CD4-positive, alpha-beta T cell treated with Interleukin-2 at 100 ng/mL for 4 hours (primary cell): ENCODE results near the gene SPO11.

Source experiments
- DNase-seq: peaks from one replicate; pipeline ENCODE4 v3.0.0-alpha.2; 2020; ENCODE audit warnings: low spot score

SPO11 gene

DNA sequence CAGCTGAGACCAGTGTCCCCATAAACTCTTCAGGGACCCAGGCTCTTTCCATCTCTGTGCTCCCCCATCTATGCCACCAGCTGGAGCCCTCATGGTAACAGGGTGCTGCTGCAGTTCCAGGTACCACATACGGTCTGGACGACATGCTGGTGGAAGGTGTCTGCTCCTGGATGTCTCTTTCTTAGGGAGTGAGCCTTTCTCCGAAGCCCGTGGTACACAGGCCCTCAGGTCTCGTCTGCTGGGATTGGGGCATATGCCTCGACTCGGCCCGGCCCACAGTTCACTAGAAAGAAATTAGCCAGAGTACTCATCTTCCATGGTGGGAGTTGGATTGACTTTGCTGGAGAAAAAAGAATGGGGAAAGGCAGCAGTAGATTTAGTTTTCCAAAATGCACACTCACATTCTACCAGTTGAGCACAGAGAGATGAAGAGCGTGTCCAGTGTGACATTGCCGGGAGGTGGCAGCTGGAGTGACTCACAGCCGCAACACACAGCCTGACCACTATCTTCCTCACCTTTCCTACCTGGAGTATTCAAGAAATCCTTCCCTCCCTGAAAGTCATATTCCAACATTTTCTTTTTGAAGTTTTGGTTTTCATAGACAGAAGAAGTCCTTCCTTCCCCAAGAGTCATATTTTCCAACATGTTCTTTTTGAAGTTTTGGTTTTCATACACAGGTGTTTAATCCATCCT lies 18.6 kb upstream of the SPO11 start:
- DNase-seq: no peak

DNA sequence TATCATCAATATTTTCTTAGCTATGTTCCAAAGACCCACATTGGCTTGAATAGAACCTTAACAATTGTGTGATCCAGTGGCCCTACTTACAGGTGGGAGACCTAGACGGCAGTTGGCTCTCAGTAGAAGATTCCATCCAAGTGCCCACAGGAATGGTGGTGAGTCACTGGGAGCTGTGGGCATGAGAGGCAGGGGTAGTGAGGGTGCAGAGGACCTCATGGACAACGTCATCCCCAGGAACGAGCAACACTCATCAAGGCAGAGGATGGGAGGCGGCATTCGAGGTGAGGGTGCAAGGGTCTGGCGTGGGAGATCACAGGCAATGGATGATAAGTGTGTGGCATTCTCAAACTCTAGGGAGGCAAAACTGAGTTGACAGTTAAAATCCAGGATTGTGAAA lies 17.5 kb upstream of the SPO11 start:
- no peak for DNase-seq

DNA sequence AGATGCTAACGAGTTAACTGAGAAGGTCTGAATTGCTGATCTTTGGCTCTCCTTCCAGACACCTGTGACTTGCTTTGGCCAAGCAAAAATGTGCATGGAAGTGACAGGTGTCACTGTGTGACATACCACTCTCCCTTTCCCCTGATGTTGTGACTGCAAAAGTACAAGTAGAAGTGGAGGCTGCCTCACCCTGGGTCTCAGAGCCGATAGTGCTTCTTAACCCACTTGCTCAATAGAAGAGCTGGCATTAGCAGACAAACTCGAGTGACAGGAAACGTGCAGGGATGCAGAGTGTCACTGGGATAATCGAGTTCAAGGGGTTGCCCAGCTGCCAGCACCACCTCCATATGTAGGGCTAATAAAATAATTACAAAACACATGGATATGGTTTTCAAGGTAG lies 16.4 kb upstream of the SPO11 start:
- no peak for DNase-seq

DNA sequence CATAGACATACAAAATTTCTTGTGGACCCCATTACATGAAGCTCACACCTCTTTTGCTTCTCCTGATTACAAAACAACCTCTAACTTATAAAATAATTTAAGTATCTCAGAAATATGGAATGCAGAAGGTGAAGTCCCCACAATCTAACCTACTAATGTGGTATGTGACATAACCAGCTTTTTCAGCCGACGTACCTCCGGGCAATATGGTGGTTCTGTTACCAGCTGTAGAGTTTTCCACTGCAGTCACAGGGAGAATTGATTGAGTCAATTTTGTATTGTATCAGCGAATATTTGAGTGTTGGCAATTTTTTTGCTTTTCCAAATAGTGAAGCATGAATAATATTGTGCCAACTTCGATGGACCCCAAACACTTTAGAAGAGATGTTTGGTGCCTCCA lies 15.7 kb upstream of the SPO11 start:
- DNase-seq: no peak

DNA sequence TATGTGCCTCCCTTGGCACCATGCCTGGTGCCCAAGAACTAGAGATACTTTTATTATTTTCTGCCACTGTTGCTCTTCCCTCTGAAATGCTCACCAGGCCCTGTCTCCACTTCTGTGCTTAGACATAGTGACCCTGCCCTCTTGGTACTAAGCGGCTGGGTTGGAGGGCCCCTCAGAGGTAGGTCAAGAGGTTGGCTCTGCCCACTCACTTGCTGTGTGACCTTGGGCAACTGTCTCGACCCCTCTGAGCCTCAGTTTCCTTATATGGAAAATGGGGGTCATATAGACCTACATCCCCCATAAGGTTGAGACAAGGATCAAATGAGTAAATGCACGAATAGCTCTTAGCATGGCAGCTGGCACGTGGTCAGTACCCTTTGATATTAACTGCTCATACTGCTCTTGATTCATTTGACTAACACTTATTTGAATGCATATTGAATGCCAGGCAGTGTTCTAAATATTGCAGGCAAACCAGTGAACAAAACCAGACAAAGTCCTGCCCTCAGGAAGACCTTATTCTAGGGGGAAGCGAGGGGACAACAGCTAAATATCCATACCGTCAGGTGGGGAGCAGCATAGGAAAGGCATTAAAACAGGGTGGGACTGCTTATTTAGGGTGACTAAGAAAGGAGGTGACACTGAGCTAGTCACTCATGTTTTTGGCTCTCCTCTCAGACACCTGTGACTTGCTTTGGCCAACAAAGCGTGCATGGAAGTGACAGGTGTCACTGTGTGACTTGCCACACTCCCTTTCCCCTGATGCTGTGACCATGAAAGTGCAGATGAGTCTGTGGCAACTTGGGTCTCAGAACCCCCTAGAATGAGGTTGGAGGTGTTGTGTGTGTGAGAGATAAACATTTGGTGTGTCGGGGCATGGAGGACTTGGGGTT lies 14.3 kb upstream of the SPO11 start:
- DNase-seq: no peak

DNA sequence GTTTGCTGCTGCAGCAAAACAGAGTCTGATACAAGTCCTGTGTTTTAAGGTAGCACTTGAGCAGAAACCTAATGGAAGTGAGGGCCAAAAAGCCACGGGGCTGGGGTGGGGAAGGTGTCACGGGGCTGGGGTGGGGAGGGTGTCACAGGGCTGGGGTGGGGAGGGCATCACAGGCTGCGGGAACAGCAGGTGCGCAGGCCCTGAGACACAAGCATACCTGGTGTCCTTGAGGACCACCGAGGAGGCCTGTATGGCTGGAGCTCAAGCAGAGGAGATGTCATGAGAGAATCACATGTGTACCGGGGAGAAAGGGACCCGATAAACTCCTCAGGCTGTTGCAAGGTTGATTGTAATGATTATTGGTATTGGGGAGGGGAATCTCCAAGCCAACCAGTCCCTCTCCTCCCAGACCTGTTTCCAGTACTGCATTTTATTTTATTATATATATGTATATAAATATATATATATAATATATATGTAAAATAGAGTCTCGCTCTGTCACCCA lies 13.6 kb upstream of the SPO11 start:
- no peak for DNase-seq

DNA sequence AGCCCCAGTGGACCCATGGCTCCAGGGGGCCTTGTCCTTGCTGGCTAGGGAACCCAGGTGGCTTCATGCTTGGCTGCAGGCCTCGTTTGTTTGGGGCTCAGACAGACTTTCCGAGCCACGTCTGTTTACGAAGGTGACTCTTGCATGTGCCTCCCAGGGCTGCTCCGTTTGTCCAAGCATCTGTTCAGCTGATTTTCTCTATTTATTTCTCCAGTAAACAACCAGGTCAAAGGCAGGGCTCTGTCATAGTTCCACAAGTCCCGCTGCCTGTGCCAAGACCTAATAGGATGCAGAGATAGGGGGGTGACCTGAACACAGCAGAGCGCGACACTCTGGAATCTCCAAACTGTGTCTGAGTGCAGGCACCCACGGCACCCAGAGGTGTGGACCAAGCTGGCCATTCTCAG lies 12.8 kb upstream of the SPO11 start:
- no peak for DNase-seq

DNA sequence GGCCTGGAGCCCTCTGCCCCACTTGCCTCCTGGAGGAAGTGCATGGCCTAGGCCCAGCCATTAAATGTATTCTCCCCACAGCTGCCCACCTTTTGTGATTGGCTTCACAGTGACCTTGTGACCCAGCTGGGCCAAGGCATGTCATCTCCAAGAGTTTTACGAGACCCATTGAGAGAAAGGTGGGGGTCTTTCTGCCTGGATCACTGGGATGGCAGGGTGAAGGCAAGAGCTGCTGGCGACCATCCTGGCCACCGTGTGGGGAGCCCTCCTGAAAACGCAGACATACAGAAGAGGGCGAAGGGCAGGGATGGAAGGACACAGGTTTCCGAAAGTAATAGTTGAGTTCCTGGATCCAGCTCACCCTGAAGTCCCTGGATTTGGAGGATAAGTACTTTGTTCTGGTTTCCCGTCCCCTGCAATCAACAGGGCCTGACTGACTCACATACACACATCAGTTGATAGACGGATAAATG lies 12.3 kb upstream of the SPO11 start:
- DNase-seq: no peak

DNA sequence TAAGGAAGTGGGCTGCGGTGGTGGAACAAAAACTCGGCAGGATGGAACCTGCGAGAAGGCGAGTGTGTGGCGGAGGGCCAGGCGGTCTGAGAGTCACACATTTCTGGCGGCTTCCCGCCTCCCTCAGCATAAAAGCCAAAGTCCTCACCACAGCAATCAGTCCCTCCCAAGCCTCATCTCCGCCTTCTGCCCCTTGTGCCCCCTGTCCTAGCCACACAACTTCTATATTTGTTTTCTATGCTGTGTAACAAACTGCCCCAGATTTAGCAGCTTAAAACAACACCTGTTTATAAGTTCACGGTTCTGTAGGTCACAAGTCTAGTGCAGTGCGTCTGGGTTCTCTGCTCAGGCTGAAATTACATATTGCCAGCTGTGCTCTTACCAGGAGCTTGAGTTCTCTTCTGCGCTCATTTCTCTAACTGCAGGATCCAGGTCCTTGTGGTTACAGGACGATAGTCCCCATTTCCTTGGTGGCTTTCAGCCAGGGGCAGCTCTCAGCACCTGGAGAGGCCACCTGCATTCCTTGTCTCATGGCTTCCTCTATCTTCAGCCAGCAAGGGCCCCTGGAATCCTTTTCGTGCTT lies 11.7 kb upstream of the SPO11 start:
- no peak for DNase-seq

DNA sequence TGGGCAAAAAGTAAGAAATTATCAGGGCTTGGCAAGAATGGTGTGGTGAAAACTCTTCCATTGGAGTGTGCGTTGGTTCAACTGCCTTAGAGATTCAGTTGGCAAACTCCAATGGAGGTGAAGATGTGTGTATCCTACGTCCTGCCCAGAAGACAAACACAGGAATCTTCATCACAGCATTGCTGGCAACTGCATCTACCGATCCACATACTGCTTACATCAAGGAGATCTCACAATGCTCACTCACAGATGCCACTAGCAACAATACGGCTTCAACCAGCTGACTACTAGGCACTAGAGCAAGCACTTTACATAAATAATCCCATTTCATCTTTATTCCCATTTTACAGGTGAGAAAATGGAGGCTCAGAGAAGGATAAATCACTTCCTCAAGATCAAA lies 10.0 kb upstream of the SPO11 start:
- no peak for DNase-seq

DNA sequence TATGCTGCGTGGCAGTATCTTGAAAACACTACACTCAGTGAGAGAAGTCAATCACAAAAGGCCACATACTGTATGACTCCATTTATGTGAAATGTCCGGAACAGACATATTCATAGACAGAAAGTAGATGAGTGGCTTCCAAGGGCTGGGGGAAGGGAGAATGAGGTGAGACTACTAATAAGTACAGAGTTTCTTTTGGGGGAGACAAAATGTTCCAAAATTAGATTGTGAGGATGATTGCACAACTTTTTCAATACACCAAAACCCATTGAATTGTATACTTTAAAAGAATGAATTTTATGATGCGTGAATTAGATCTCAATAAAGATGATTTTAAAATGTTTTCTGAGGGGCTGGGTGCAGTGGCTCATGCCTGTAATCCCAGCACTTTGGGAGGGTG lies 9.2 kb upstream of the SPO11 start:
- no peak for DNase-seq

DNA sequence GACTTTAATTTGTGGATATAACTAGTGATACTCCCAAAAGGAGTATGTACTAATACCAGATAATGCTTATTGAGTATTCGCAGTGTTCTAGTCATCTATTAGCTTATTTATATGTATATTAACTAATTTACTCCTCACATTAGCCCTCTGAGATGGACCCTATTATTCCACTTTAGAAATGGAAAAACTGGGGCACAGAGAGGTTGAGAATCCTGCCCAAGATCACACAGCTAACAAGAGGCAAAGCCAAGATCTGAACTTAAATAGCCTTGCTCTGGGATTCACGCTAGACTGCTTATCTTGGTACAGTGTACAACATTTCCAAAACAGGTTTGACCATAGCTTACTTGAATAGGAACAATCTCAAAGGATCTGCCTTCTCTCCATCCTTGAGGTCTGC lies 8.5 kb upstream of the SPO11 start:
- no peak for DNase-seq

DNA sequence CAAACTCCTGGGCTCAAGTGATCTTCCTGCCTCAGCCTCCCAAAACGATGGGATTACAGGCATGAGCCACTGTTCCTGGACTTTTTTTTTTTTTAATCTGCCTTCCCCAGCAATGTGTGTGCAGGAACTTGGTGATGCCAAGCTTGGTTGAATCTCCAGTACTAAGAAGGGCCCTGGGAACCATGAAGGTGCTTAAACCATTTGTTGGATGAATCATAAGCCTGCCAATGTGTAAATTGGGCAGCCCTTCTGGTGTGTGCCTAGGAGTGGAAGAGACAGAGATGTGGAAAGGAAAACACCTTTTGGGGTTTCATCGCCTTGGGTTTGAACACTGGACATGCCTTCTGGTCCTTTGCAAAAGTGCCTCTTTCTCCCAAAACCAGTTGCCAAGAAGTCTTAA lies 7.1 kb upstream of the SPO11 start:
- DNase-seq: no peak

DNA sequence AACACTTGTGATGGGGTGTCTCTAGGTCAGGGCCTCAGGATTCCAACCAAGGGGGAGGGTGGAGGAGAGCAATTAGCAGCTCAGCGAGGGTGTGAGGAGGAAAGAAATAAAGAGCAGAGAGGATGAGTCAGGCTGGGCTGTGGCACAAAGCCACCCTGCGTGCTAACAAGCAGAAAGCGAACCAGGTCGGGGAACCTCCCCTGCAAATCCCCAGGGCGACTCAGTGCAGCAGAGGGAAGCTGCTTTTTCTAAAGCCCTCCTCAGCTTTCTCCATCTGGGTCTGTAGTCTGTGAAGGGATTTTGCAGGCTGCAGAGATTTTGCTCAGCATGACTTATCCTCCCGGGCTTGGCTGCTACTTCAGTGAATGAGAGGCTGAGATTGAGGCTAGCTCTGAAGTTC lies 6.6 kb upstream of the SPO11 start:
- DNase-seq: no peak

DNA sequence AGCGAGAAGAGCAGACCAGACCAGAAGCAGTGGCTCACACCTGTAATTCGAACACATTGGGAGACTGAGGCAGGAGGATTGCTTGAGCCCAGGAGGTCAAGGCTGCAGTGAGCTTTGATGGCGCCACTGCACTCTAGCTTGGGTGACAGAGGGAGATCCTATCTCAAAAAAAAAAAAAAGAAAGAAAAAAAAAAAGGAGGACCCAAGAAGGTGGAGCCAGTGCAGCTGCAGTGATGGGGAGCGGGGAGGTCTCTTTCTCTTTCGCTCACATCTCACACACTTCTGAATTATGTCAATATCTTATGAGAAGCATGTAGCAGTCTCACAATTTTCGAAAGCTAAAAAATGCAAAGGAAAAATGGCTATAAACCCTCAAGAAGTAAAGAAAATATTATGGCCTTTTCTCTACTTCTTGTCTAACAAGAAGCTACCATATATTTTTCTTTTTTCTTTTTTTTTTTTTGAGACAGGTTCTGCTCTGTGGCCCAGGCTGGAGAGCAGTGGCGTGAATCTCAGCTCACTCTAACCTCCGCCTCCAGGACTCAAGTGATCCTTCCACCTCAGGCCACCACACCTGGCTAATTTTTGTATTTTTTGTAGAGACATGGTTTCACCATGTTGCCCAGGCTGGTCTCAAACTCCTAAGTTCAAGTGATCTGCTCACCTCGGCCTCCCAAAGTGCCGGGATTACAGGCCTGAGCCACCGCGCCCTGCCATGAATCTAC lies 3.8 kb upstream of the SPO11 start:
- DNase-seq: no peak

DNA sequence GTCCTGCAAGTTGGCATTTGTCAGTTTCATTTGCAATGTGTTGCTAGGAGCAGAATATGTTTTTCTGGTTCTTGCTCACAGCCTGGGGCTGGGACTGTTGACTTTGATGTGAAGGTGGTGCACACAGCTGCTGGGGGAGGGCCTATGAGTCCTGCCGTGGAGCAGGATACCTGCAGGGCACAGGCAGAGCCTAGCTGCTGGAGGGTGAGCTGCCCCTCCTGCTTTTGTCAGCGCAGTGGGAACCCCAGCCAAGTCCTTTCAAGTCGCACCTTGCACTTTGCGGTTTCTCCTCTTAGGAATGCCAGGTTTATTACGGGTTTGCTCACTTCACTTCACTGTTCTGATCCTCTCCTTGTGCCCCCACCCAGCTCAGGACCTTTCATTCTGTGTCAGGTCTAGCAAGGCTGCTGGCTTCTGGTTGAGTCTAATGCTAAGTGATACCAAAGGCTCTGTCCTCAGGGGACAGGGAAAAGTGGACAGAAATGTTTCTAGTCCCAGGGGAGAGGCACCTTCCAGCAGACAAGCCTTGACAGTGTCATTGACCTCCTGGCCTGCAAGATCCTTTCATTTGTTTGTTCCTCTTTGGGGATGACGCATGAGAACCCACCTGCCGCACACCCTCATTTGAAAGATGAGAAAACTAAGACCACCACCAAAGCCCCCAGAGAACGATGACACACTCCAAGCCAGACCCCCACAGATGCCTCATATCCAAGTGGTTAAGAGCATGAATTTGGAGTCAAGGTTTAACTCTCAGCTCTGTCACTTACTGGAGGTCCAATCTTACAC lies 2.7 kb upstream of the SPO11 start:
- DNase-seq: no peak

DNA sequence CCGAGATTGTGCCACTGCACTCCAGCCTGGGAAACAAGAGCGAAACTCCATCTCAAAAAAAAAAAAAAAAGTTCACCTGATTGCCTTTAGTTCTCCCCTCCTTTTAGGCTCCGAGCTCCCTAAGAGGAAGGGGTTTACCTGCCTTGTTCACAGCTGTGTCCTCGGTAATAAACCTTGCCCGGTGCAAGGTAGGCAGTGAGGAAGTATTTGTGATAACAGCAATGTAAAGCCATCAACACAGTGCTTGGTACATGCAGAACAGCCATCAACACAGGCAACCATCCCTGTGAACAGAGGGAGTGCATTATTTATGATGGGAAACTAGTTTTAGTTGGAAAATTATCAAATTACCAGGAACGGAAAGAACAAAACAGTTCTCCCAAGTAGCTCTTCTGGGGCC lies 1.8 kb upstream of the SPO11 start:
- no peak for DNase-seq

DNA sequence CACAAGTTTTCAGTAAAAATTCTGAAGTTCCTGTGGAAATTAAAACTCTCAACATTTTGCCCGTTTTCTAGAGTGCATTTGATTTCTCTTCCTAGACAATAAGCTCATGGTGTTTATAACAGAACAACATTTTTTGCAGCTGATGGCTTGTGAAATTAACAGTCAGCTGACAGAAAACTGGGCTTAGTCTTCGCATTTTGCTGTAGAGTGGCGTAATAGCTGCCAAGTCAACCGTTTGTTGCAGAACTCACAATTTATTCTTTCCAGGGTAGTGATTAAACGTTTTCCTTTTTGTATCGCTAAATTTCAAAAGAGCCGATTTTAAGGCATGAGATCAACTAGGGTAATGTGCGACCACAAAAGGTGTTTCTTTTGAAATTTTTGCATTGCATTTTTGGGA lies 1.4 kb downstream of the SPO11 start:
- DNase-seq: no peak

DNA sequence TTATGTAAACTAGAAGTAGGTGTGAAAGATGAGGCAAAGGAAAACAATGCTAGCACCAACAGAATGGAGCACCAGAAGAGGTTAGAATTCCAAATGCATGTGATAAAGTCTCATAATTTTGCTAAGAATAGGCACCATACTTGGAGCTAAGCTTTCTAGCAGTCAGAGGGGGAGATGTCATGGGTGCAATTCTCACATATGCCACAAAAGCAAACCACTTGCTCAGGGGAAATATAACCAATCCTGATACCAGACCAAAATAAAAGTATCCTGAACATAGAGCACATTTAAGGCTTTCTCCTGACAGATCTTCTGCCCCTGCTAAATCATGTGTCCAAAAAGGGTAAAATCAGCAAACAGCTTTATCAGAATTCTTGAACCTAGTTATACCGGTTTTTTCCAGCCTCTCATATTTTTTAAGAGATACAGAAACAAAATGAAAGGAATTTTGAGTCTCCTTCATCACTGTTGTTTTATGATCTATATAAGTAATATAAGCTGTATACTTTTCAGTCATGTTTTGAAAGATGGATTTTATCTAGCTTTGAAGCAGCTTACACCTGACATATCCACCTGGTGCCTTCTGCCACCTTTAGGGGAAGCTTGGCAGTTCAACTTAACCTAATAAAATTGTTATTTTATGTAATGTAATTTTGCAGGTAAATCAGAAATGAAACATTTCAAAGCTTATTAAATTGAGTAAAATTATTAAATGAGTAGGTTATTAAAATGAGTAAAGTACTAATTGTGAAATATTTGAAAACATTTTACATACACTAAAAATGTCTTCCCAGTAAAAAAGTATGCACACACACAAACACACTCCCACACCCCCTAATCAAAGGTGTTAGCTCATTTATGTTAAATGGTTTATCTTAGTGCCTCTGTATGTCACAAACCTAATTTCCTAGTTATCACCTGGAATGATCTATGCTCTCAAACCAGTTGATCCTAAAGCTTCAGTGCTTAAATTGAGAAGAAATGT lies 2.8 kb downstream of the SPO11 start:
- DNase-seq: no peak

DNA sequence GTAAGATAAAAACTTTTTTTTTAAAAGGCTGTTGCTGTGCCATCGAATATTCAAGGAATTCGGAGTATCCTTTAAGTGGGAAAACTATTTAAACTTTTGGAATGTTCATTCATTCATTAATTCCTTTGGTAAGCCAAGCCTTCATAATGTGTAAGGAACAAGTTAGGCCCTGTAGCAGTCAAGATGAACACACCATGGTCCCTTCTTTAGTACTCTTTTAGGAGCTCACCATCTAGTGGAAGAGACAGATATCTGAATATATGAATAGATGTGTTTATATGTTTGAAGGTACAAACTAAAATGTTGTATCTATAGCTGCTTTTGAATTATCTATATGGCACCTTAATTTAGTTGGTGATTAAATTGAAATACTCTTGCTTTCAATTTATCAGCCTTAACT lies 5.8 kb downstream of the SPO11 start:
- no peak for DNase-seq
